Ovary (tissue), 3 donors: Measurements from ENCODE around the gene PTPN2.
"Not testable (repeated sequence)": the region's sequence is repeated elsewhere in the genome, so short reads cannot be mapped to it uniquely, and the experiment has no call there.

Experiments used
- CTCF ChIP-seq, 3 donors: fragments of 450-650 bp in 2 of 3; fragments of 200-600 bp in 1 of 3; IDR thresholded peaks; one replicate each; pipeline versions ENCODE4 v1.5.1 to v1.8.0; 2016 to 2022; ENCODE audit warnings: antibody characterized with exemption in 3 of 3, mild to moderate bottlenecking in 1 of 3
- EP300 ChIP-seq: sonication (generic); formaldehyde crosslinking; IDR thresholded peaks from one replicate; pipeline ENCODE4 v1.6.1; 2017; ENCODE audit warnings: antibody characterized with exemption
- POLR2A ChIP-seq: fragments of 450-650 bp; IDR thresholded peaks from one replicate; pipeline ENCODE4 v1.6.1; 2017; ENCODE audit warnings: antibody characterized with exemption, mild to moderate bottlenecking, moderate library complexity
- donor health status: DM: no; HTN: no; CAD: no.

DNA sequence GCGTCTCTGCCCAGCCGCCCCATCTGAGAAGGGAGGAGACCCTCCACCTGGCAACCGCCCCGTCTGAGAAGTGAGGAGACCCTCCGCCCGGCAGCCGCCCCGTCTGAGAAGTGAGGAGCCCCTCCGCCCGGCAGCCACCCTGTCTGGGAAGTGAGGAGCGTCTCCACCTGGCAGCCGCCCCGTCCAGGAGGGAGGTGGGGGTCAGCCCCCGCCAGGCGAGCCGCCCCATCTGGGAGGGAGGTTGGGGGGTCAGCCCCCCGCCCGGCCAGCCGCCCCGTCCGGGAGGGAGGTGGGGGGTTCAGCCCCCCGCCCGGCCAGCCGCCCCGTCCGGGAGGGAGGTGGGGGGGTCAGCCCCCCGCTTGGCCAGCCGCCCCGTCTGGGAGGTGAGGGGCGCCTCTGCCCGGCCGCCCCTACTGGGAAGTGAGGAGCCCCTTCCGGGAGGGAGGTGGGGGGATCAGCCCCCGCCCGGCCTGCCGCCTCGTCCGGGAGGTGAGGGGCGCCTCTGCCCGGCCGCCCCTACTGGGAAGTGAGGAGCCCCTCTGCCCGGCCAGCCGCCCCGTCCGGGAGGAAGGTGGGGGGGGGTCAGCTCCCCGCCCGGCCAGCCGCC is 10.0 kb downstream of the PTPN2 start:
- not testable (repeated sequence) for TF ChIP-seq POLR2A; CTCF (IDR thresholded peaks at IDR 0.05); EP300
